Measurements from ENCODE around the gene IST1.

IST1 gene

GRCh38 chr16:71920658-71921057, 25.3 kb downstream of the IST1 start:
- no peak for DNase-seq

- DNase-seq: no peak
Measured at GRCh38 chr16:71923941-71924690, 28.8 kb downstream of the IST1 start.

DNA sequence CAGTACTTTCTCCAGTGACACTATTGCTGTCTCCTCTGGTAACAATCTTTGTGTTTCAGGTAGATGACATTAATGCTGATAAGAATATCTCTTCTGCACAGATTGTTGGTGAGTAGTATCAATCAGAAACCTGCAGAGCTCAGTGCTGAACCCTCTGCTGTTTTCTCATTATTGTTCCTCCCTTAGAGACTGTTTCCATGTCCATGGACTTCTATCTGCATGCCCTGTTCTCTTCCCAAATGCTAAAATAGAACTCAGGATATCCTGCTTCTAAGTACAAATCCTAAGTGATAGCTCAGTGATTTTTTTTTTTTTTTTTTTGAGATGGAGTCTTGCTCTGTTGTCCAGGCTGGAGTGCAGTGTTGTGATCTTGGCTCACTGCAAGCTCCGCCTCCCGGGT, 29.4 kb downstream of the IST1 start:
- DNase-seq: no peak

GRCh38 chr16:71927383-71927782, 32.1 kb downstream of the IST1 start:
- DNase-seq: no peak

- no peak for DNase-seq
Measured at GRCh38 chr16:71927787-71928186, 32.5 kb downstream of the IST1 start.

DNA sequence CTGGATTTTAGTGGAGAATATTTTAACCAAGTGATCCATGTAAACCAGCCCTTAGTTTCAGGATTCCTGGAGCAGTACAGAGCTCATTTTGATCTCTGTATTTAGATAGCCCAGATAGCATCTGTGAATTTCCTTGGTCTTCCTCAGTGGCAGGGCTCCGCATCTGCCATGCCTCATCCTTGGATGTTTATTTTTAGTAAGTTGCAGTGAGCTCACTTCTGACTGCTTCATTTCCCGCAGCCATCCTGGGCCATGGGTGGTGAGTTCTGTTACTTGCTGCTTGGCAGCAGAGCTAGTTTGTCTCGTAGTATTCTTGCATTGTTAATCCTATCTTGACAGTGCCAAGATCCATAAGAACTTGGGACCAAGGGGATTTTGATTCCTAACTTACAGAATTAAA, 33.7 kb downstream of the IST1 start:
- no peak for DNase-seq

DNA sequence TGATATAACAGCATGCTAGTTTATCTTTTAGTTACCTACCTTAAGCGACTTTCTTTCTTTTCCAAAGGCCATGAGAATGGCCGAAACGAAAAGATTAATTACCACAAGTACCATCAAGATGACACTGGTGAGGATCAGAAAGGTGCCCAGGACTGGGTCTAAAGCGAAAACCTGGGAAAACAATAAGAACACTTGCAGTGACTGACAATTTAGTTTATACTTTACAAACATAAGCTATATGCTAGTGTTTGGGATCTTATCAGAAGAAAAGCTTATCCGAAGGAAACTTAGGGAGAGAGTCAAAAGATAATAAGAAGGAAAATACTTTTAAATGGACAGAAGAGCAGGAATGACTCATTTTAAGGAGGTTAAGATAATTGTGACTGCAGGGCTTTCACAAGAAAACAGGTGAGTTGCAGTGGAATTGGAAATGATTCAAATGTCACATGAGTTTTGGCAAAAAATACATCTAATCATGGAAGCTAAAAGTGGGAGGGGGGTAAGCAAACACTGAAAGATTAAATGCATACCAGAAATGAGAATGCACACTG, 34.8 kb downstream of the IST1 start:
- no peak for DNase-seq

DNA sequence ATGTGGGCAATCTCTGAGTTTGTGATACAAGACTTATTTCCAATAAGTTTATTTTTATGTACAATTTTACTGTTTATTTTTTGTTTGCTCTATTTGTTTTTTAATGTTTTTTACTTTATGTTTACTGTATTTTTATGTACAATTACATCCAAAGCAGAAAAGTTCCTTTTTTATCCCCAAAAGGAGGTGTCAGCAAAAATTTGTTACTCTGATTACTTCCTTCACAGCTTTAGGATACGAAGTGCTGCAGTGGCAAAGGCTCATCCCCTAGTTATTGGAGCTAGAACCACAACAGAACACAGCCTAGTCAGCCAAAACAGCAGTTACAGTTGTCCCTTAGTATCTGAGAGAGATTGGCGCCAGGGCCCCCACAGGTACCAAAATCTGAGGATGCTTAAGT, 35.7 kb downstream of the IST1 start:
- no peak for DNase-seq

GRCh38 chr16:71931599-71931998, 36.3 kb downstream of the IST1 start:
- DNase-seq: no peak

GRCh38 chr16:71933017-71933416, 37.7 kb downstream of the IST1 start:
- no peak for DNase-seq

DNA sequence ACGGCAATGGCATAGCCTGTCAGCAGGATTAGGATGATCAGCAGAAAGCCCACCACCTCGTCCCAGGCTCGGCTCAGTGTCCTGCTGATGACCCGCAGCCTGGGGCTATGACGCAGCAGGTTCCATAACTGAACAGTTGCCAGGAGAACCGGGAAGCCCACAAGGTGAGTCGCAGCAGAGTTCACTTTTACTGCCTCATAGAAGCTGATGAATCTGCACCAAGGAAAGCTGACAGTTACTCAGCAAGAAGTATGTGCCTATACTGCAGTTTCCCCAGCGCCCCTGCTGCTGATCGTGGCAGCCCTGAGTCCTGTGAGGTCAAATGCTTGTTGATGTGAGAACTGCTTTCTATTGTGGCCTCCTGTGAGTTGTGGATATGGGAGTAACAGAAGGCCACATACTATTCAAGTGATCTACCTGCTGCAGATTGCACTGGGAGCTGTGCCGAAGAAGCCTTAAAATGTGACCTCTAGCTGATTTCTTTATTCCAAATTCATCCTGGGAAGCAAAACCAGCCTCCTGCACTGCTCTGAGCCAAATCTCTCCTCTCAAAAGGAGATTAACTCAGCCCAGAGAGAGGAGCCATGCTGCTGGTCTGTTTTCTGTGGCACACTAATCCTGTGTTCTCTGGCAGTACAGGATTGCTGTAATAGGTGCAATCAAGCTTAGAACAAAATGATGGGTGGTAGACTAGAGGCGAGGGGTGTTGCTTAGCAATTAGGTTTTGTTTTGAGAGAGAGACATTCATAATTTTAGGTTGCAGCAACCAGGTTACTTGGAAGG, 38.8 kb downstream of the IST1 start:
- no peak for DNase-seq

DNA sequence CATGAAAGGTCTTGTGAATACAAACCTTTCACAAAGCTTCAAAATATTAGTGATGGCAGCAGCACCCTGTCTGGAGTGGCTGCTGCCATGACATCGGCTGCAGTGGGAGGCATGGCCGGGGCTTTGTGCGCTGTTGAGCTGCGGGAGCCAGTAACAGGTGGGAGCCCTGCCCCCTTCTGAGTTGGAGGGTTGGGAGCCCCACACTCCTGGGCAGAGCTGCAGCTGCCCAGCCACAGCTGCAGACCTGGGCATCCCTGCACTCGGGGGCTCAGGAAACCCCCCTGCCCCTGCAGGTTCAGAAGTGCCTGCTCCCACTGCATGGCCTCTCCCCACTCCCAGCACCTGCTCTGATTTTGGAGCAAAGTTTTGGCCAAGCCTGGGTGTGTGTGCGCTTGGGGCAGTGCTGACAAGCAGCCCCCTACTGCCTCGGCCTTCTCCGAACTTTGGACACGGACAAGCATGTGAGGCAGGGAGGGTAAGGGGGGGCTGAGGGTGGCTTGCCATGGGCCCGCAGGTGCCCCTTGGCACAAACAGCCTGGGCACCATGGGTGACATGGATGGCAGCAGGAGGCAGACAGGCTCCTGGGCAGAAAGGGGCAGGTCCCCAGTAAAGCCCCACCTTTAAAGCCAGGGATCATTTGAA, 42.7 kb downstream of the IST1 start:
- DNase-seq: no peak

GRCh38 chr16:71943887-71944286, 48.6 kb downstream of the IST1 start:
- peak; percentile 1 for DNase-seq

- no peak for DNase-seq
Measured at GRCh38 chr16:71945616-71946015, 50.3 kb downstream of the IST1 start.

DNA sequence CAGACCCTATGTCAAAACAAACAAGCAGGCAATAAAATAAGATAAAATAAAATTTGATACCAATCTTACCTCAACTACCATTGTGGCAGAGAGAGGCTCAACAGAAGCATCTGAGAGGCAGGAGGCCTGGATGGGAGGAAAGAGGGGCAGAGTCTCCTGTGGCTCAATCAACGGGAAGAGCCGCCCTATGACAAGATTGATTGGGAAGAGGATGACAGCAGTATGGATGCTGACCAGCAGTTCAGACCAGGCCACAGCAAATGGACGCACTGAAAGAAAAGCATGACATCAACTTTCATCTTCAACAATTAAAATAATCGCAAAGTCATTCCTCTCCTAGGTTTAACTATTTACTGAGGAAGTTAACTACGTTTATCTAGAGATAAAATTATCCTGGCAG, 57.5 kb downstream of the IST1 start:
- DNase-seq: no peak

DNA sequence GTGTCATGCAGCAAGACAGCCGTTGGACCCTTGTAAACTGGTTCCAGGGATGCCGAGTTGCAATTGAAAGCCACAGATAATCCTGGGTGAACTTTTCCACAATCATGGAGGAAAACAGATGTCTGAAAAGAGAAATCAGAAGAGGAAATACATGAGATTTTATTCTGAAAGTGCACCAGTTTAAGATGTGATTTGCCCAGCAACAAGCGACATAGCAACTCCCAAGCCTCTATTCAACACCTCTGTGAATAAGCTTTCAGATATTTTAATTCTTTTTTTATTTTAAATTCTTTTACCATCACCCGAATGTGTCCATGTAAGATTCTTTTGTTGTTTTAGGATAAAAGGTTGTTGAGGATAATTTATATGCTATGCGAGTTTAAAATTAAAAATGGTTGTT, 58.8 kb downstream of the IST1 start:
- DNase-seq: no peak

DNA sequence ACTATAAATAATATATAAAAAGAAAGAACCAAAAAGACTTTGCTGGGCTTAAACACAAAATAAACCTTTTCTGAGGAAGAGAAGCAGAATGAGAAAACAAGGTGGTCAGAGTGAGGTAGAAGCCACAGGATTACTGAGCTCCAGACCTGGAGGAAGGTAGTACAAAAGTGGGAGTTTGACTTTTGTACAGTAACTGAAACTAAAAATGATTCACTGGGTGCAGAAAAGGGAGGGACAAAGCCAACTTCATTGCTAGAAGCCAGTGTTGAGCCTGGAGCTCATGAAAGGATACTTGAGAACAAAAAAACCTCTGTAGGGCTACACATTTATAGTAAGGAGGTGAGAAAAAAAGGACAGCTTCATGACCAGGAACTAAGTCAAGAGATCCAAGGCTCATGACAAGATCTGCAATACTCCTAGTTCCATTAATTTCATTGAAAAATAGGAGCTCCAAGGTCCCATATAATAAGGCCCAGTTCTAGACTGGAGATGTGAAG, 59.4 kb downstream of the IST1 start:
- DNase-seq: no peak

DNA sequence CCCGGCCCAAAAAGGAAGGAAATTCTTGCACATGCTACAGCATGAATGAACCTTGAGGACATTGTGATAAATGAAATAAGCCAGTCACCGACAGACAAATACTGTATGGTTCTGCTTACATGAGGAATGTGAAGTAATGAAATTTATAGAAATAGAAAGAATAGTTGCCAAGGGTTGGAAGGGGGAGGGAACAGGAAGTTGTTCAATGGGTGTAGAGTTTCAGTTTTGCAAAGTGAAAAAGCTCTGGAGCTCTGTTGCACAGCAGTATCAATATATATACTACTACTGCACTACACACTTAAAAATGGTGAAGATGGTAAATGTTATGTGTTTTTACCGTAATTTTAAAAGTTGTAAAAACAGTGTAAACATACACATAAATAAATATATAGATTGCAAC, 61.2 kb downstream of the IST1 start:
- DNase-seq: no peak

DNA sequence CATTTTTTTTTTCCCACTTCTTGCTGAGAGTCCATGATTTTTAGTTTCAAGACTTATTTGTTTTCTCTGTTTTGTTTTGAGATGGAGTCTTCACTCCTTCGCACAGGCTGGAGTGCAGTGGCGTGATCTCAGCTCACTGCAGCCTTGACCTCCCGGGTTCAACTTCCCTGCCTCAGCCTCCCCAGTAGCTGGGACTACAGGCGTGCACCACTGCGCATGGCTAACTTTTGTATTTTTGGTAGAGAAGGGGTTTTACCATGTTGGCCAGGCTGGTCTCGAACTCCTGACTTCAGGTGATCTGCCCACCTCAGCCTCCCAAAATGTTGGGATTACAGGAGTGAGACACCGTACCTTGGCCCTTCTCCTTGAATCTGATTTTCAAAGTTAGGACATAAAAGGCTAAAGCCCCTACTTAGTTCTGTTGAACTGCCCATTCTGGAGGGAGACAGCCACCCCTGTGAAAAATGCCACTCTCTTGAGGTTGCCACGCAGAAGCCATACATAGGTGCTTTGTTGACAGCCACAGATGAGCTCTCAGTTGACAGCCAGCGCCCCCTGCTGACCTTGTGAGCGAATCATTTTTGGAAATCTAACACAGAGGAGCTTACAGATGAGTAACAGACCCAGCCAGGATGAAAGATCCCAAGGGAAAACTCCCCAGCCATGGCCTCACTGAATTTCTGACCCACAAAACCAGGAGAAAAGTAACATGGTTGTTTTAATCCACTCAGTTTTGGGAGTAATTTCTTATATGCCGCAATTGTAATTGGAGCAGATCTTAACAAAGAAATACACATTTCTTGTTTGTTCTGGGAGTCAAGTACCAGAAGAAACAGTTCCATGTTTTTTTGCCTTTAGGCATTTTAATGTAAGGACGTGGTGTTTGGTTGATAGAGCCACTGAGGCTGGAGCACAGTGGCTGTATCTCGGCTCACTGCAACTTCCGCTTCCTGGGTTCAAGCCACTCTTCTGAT, 66.0 kb downstream of the IST1 start:
- peak; percentile 35 for DNase-seq

- no peak for DNase-seq
Measured at GRCh38 chr16:71963125-71963875, 68.0 kb downstream of the IST1 start.

GRCh38 chr16:71965223-71965622, 69.9 kb downstream of the IST1 start:
- DNase-seq: no peak

- DNase-seq: no peak
Measured at GRCh38 chr16:71966932-71967331, 71.6 kb downstream of the IST1 start.
